H1 (cell line): ENCODE results near the gene INPP4A. TPM values are rescaled to one million over a fixed set of nuclear protein-coding genes. Genes with fewer than 3 reads are reported as not detected.

Experiments used
- CTCF ChIA-PET: fragments of 300-600 bp; sonication (Branson Sonifier 250); formaldehyde crosslinking; loops from one replicate; lab custom pipeline; 2021; ENCODE audit not compliant: partially characterized antibody; lab: Charles Lee
- POLR2A ChIA-PET: fragments of 300-600 bp; sonication (Branson Sonifier 250); formaldehyde crosslinking; loops from one replicate; lab custom pipeline; 2021; ENCODE audit warnings: inconsistent platforms; ENCODE audit not compliant: partially characterized antibody; lab: Charles Lee
- DNase-seq, 2 experiments: peaks; one replicate each; pipeline versions ENCODE4 v3.0.0 to v3.0.0-alpha.2; 2010 to 2022; ENCODE audit warnings: low spot score in 2 of 2, low read depth in 1 of 2, mixed read lengths in 1 of 2
- FAIRE-seq: peaks from 2 replicates; lab custom pipeline; 2011; peaks lifted over from hg19 to GRCh38; lab: Jason Lieb, UNC
- H2AFZ ChIP-seq: 2 replicates; pipeline ENCODE4 v1.8.1; 2012; ENCODE audit warnings: low read length, inconsistent platforms
- H2AK5ac ChIP-seq: 2 replicates; pipeline ENCODE4 v1.6.1; 2013; ENCODE audit warnings: low read depth, low read length
- H2BK120ac ChIP-seq: replicated peaks from 2 replicates; pipeline ENCODE3; 2013; ENCODE audit warnings: low read depth, low read length, inconsistent platforms
- H2BK12ac ChIP-seq: 2 replicates; pipeline ENCODE4 v1.6.1; 2013; ENCODE audit warnings: low read depth, low read length
- H2BK15ac ChIP-seq: 2 replicates; pipeline ENCODE4 v1.6.1; 2013; ENCODE audit warnings: low read length
- H2BK20ac ChIP-seq: 2 replicates; pipeline ENCODE4 v1.6.1; 2013; ENCODE audit warnings: low read length
- H2BK5ac ChIP-seq: 2 replicates; pipeline ENCODE4 v1.6.1; 2013; ENCODE audit warnings: low read depth, low read length
- H3K14ac ChIP-seq: 2 replicates; pipeline ENCODE4 v1.6.1; 2013; ENCODE audit warnings: inconsistent platforms; ENCODE audit not compliant: insufficient read length
- H3K18ac ChIP-seq: 2 replicates; pipeline ENCODE4 v1.6.1; 2013; ENCODE audit warnings: low read length; ENCODE audit errors: extremely low read depth
- H3K23ac ChIP-seq: 2 replicates; pipeline ENCODE4 v1.6.1; 2013; ENCODE audit warnings: inconsistent platforms; ENCODE audit not compliant: insufficient read length
- H3K23me2 ChIP-seq: 2 replicates; pipeline ENCODE4 v1.6.1; 2013; ENCODE audit warnings: low read depth, low read length
- H3K27ac ChIP-seq: 2 replicates; pipeline ENCODE4 v1.6.1; 2011; ENCODE audit warnings: low read depth, low read length, inconsistent platforms
- H3K27me3 ChIP-seq, 4 experiments: replicated peaks in 1 of 4; 1 replicate in 1 of 4; 2 replicates in 3 of 4; pipeline versions ENCODE4 v1.6.1 to v1.8.1; 2011 to 2013; ENCODE audit warnings: low read length in 3 of 4, mild to moderate bottlenecking in 3 of 4, inconsistent platforms in 2 of 4, mixed read lengths in 2 of 4, moderate library complexity in 1 of 4; ENCODE audit not compliant: control insufficient read depth in 3 of 4, insufficient read depth in 3 of 4; ENCODE audit errors: extremely low read depth in 1 of 4
- H3K36me3 ChIP-seq, 4 experiments: 2 replicates each; pipeline versions ENCODE4 v1.6.1 to v1.8.1; 2011 to 2013; ENCODE audit warnings: mild to moderate bottlenecking in 4 of 4, low read length in 3 of 4, moderate library complexity in 2 of 4, control low read depth in 1 of 4, inconsistent platforms in 1 of 4; ENCODE audit not compliant: insufficient read depth in 4 of 4, control insufficient read depth in 2 of 4
- H3K4ac ChIP-seq: replicated peaks from 2 replicates; pipeline ENCODE3; 2013; ENCODE audit warnings: low read length, low read depth, mixed read lengths, inconsistent platforms; ENCODE audit not compliant: insufficient read length
- H3K4me1 ChIP-seq, 4 experiments: replicated peaks in 1 of 4; 1 replicate in 1 of 4; 2 replicates in 3 of 4; pipeline versions ENCODE4 v1.6.1 to v1.8.1; 2011 to 2013; ENCODE audit warnings: low read length in 3 of 4, inconsistent platforms in 2 of 4, mixed read lengths in 1 of 4; ENCODE audit not compliant: insufficient read depth in 4 of 4, control insufficient read depth in 3 of 4
- H3K4me2 ChIP-seq, 2 experiments: 2 replicates each; pipeline versions ENCODE4 v1.6.1 to v1.8.1; 2011 to 2013; ENCODE audit warnings: low read depth in 2 of 2, low read length in 2 of 2, control low read depth in 1 of 2, inconsistent platforms in 1 of 2, mild to moderate bottlenecking in 1 of 2; ENCODE audit not compliant: insufficient read depth in 1 of 2
- H3K4me3 ChIP-seq, 4 experiments: fragments of 200-600, 300-600 bp in 1 of 4; sonication (generic), shearing (Covaris generic), sonication (Bioruptor Twin) in 1 of 4; 2 replicates each; pipeline versions ENCODE4 v1.5.1 to v1.8.1; 2011 to 2016; ENCODE audit warnings: low read length in 4 of 4, low read depth in 3 of 4, control low read depth in 2 of 4, inconsistent platforms in 2 of 4, mild to moderate bottlenecking in 2 of 4, mixed read lengths in 1 of 4, moderate library complexity in 1 of 4; ENCODE audit not compliant: insufficient read depth in 2 of 4; ENCODE audit errors: extremely low read depth in 1 of 4
- H3K56ac ChIP-seq: replicated peaks from 2 replicates; pipeline ENCODE3; 2013; ENCODE audit warnings: low read depth, mild to moderate bottlenecking, mixed read lengths, low read length, inconsistent platforms; ENCODE audit not compliant: insufficient read length
- H3K79me1 ChIP-seq: 2 replicates; pipeline ENCODE4 v1.6.1; 2013; ENCODE audit warnings: low read depth, low read length, control low read depth
- H3K79me2 ChIP-seq, 2 experiments: 2 replicates each; pipeline versions ENCODE4 v1.6.1 to v1.8.1; 2012 to 2013; ENCODE audit warnings: low read length in 2 of 2, mild to moderate bottlenecking in 2 of 2, inconsistent platforms in 1 of 2; ENCODE audit not compliant: insufficient read depth in 2 of 2, control insufficient read depth in 1 of 2
- H3K9ac ChIP-seq, 4 experiments: replicated peaks in 1 of 4; 1 replicate in 1 of 4; 2 replicates in 3 of 4; pipeline versions ENCODE4 v1.6.1 to v1.8.1; 2011 to 2013; ENCODE audit warnings: low read depth in 3 of 4, low read length in 3 of 4, control low read depth in 2 of 4, mild to moderate bottlenecking in 2 of 4, moderate library complexity in 2 of 4, inconsistent platforms in 1 of 4; ENCODE audit errors: extremely low read depth in 1 of 4
- H3K9me3 ChIP-seq, 2 experiments: 2 replicates each; pipeline versions ENCODE4 v1.6.1 to v1.8.1; 2012 to 2013; ENCODE audit warnings: mild to moderate bottlenecking in 2 of 2, moderate library complexity in 2 of 2, control low read depth in 1 of 2, inconsistent platforms in 1 of 2, low read depth in 1 of 2, low read length in 1 of 2, mixed read lengths in 1 of 2; ENCODE audit not compliant: insufficient read depth in 2 of 2
- H4K20me1 ChIP-seq, 2 experiments: replicated peaks in 1 of 2; 2 replicates each; pipeline versions ENCODE3 to v1.8.1; 2011 to 2013; ENCODE audit warnings: inconsistent platforms in 2 of 2, low read length in 2 of 2, mild to moderate bottlenecking in 1 of 2; ENCODE audit not compliant: insufficient read depth in 2 of 2, control insufficient read depth in 1 of 2
- H4K5ac ChIP-seq: 2 replicates; pipeline ENCODE4 v1.6.1; 2013; ENCODE audit warnings: low read length, low read depth, mixed read lengths, inconsistent platforms; ENCODE audit not compliant: insufficient read length
- H4K8ac ChIP-seq: 2 replicates; pipeline ENCODE4 v1.8.0; 2013; ENCODE audit warnings: mild to moderate bottlenecking, moderate library complexity, low read length, inconsistent platforms; ENCODE audit not compliant: insufficient read depth; ENCODE audit errors: extremely low read depth
- H4K91ac ChIP-seq: replicated peaks from 2 replicates; pipeline ENCODE3; 2013; ENCODE audit warnings: low read length, mixed read lengths, inconsistent platforms; ENCODE audit not compliant: insufficient read length
- CBX8 ChIP-seq: fragments of 300-800, 300-1000 bp; sonication (generic); IDR thresholded peaks from 2 replicates; pipeline ENCODE4 v1.7.1; 2016; ENCODE audit warnings: low read depth, low read length, borderline replicate concordance
- CTBP2 ChIP-seq: IDR thresholded peaks from 2 replicates; pipeline ENCODE4 v1.7.0; 2011; ENCODE audit warnings: borderline replicate concordance, mild to moderate bottlenecking, moderate library complexity, mixed read lengths, low read length; ENCODE audit not compliant: insufficient read depth, insufficient read length
- KDM5A ChIP-seq: fragments of 200-600 bp; IDR thresholded peaks from 2 replicates; pipeline ENCODE4 v1.7.1; 2012; ENCODE audit warnings: mild to moderate bottlenecking, low read length, inconsistent platforms, mixed read lengths
- POLR2A ChIP-seq, 2 experiments: IDR thresholded peaks; 1 replicate in 1 of 2; 2 replicates in 1 of 2; pipeline ENCODE4 v1.6.1; 2011; ENCODE audit warnings: low read depth in 2 of 2, low read length in 2 of 2, mild to moderate bottlenecking in 2 of 2; ENCODE audit errors: control extremely low read depth in 1 of 2
- SIRT6 ChIP-seq: IDR thresholded peaks from one replicate; pipeline ENCODE4 v1.7.1; 2012; ENCODE audit warnings: low read length, inconsistent platforms
- WGBS, 2 experiments: shearing (Covaris generic) in 1 of 2; methylation state at CpG; one replicate each; pipeline versions ENCODE4 v1.1.6 to v1.1.7; 2013 to 2015; ENCODE audit warnings: low lambda C conversion rate in 2 of 2, mixed read lengths in 2 of 2, inconsistent platforms in 1 of 2, low coverage in 1 of 2, missing lambda C conversion rate in 1 of 2; ENCODE audit not compliant: insufficient replicate concordance in 2 of 2, insufficient coverage in 1 of 2, insufficient read length in 1 of 2; ENCODE audit errors: extremely low coverage in 1 of 2, missing lambda C conversion rate in 1 of 2; 5-methylcytosine and 5-hydroxymethylcytosine counted together
- polyA plus RNA-seq, 7 experiments: library from polyadenylated mRNA; depleted of rRNA in 3 of 7; stranded (reverse) in 5 of 7; unstranded in 2 of 7; fragments of >200 nt in 5 of 7; fragments of 200-250 nt in 2 of 7; gene quantifications; 1 replicate in 5 of 7; 2 replicates in 1 of 7; 4 replicates in 1 of 7; pipeline versions ENCODE4 v1.2.1 to v1.2.3, GENCODE V29; 2011 to 2013; ENCODE audit warnings: missing spikeins in 2 of 7, mixed read lengths in 2 of 7
- total RNA-seq: library from RNA; stranded (reverse); fragmentation: NEBNext Ultra II Directional; extraction: Animal tissue kit (Norgen Biotek cat#: 25700); gene quantifications from 2 replicates; pipeline ENCODE4 v1.2.1, GENCODE V29; 2021

INPP4A gene
- total and polyA plus RNA-seq, 2 of the 8 experiments (the other 6 are each of a cell fraction or from before 2014, with no cell fraction given): 25.6 to 34.3 TPM

DNA sequence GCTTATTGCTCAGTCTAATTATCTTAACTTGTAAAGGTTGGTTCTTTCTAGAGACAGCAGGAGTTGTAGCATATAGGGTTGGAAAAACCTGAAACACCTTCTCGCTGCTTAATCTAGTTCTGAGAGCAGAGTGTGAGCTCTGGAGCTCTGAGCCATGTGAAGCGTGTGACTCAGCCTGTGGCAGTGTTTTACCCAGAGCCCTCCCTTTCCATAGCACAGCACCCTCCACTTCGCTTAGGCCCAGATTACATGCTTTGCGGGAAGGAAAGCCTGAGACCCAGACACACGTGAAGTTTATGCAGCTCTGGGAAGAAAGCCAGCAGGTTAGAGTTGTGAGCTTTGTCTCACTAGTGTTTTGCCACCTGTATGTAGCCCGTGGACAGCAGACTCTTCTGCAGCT, 74.5 kb downstream of the INPP4A start:
- H3K23me2 ChIP-seq: no peaks in the 10 kb centered on the region
- no peak overlapping the region; a peak in 2 of 7 replicates for H3K9ac ChIP-seq
- no peaks in the 10 kb centered on the region for H3K27me3 ChIP-seq
- no peak overlapping the region for H3K4me3 ChIP-seq
- no peak overlapping the region for H3K56ac ChIP-seq
- H3K79me2 ChIP-seq: peaks cover 0 to 23% of the 10 kb centered on the region in 2 experiments; a peak in 2 of 4 replicates
- CTCF ChIA-PET: interaction anchor here (0.6 to 1.4 kb wide), 13 partner anchors 15 to 583 kb away, joined by 3 to 5 read pairs (median 3); no protein-coding TSS in a partner anchor
- H4K8ac ChIP-seq: no peak overlapping the region
- no peaks in the 10 kb centered on the region for H3K9me3 ChIP-seq
- POLR2A ChIA-PET: interaction anchor here (0.6 kb wide), 1 partner anchor 14 kb away, joined by 5 read pairs; no protein-coding TSS in a partner anchor
- H3K4ac ChIP-seq: no peak overlapping the region
- H3K27ac ChIP-seq: no peak overlapping the region
- no peak overlapping the region for H2BK12ac ChIP-seq
- no peak overlapping the region for H4K5ac ChIP-seq
- no peak overlapping the region for H4K91ac ChIP-seq
- DNase-seq (no peak), FAIRE-seq (no peak)
- H4K20me1 ChIP-seq: peaks cover 2 to 4% of the 10 kb centered on the region in 2 experiments
- no peak for TF ChIP-seq SIRT6
- TF ChIP-seq CTBP2: no peak
- no peak for TF ChIP-seq POLR2A (IDR thresholded peaks at IDR 0.05; ENCODE audit: control extremely low read depth in 1 of 2, low read depth in 2 of 2, low read length in 2 of 2)
- no peak for TF ChIP-seq KDM5A
- TF ChIP-seq CBX8: no peak
- no peak overlapping the region for H3K18ac ChIP-seq
- no peak overlapping the region for H2BK20ac ChIP-seq
- WGBS, 2 experiments: 91% methylated on average over 6 of the region's 6 CpGs; no CpG with 5 or more reads in 1 of the 2 experiments
- H3K36me3 ChIP-seq: peaks cover 0 to 3% (median 1%) of the 10 kb centered on the region in 4 experiments; a peak in 4 of 8 replicates
- H3K4me1 ChIP-seq: peaks cover 0 to 3% (median 0%) of the 10 kb centered on the region in 4 experiments; a peak in 3 of 7 replicates
- no peak overlapping the region for H3K14ac ChIP-seq
- no peak overlapping the region for H3K4me2 ChIP-seq
- no peak overlapping the region for H3K23ac ChIP-seq
- peaks cover 3% of the 10 kb centered on the region; the same call in 1 of the 2 replicates for H3K79me1 ChIP-seq
- H2BK120ac ChIP-seq: no peak overlapping the region
- no peak overlapping the region for H2AK5ac ChIP-seq
- H2AFZ ChIP-seq: no peak overlapping the region
- no peak overlapping the region for H2BK5ac ChIP-seq
- no peak overlapping the region for H2BK15ac ChIP-seq
